H1 (cell line): Measurements from ENCODE around the gene DCAF4. TPM values are rescaled to one million over a fixed set of nuclear protein-coding genes. Genes with fewer than 3 reads are reported as not detected.

Experiments used
- CTCF ChIA-PET: fragments of 300-600 bp; sonication (Branson Sonifier 250); formaldehyde crosslinking; loops from one replicate; lab custom pipeline; 2021; ENCODE audit not compliant: partially characterized antibody; lab: Charles Lee
- POLR2A ChIA-PET: fragments of 300-600 bp; sonication (Branson Sonifier 250); formaldehyde crosslinking; loops from one replicate; lab custom pipeline; 2021; ENCODE audit warnings: inconsistent platforms; ENCODE audit not compliant: partially characterized antibody; lab: Charles Lee
- DNase-seq, 2 experiments: peaks; one replicate each; pipeline versions ENCODE4 v3.0.0 to v3.0.0-alpha.2; 2010 to 2022; ENCODE audit warnings: low spot score in 2 of 2, low read depth in 1 of 2, mixed read lengths in 1 of 2
- FAIRE-seq: peaks from 2 replicates; lab custom pipeline; 2011; peaks lifted over from hg19 to GRCh38; lab: Jason Lieb, UNC
- H2AFZ ChIP-seq: 2 replicates; pipeline ENCODE4 v1.8.1; 2012; ENCODE audit warnings: low read length, inconsistent platforms
- H2AK5ac ChIP-seq: 2 replicates; pipeline ENCODE4 v1.6.1; 2013; ENCODE audit warnings: low read depth, low read length
- H2BK120ac ChIP-seq: replicated peaks from 2 replicates; pipeline ENCODE3; 2013; ENCODE audit warnings: low read depth, low read length, inconsistent platforms
- H2BK12ac ChIP-seq: 2 replicates; pipeline ENCODE4 v1.6.1; 2013; ENCODE audit warnings: low read depth, low read length
- H2BK15ac ChIP-seq: 2 replicates; pipeline ENCODE4 v1.6.1; 2013; ENCODE audit warnings: low read length
- H2BK20ac ChIP-seq: 2 replicates; pipeline ENCODE4 v1.6.1; 2013; ENCODE audit warnings: low read length
- H2BK5ac ChIP-seq: 2 replicates; pipeline ENCODE4 v1.6.1; 2013; ENCODE audit warnings: low read depth, low read length
- H3K14ac ChIP-seq: 2 replicates; pipeline ENCODE4 v1.6.1; 2013; ENCODE audit warnings: inconsistent platforms; ENCODE audit not compliant: insufficient read length
- H3K18ac ChIP-seq: 2 replicates; pipeline ENCODE4 v1.6.1; 2013; ENCODE audit warnings: low read length; ENCODE audit errors: extremely low read depth
- H3K23ac ChIP-seq: 2 replicates; pipeline ENCODE4 v1.6.1; 2013; ENCODE audit warnings: inconsistent platforms; ENCODE audit not compliant: insufficient read length
- H3K23me2 ChIP-seq: 2 replicates; pipeline ENCODE4 v1.6.1; 2013; ENCODE audit warnings: low read depth, low read length
- H3K27ac ChIP-seq: 2 replicates; pipeline ENCODE4 v1.6.1; 2011; ENCODE audit warnings: low read depth, low read length, inconsistent platforms
- H3K27me3 ChIP-seq, 4 experiments: replicated peaks in 1 of 4; 1 replicate in 1 of 4; 2 replicates in 3 of 4; pipeline versions ENCODE4 v1.6.1 to v1.8.1; 2011 to 2013; ENCODE audit warnings: low read length in 3 of 4, mild to moderate bottlenecking in 3 of 4, inconsistent platforms in 2 of 4, mixed read lengths in 2 of 4, moderate library complexity in 1 of 4; ENCODE audit not compliant: control insufficient read depth in 3 of 4, insufficient read depth in 3 of 4; ENCODE audit errors: extremely low read depth in 1 of 4
- H3K36me3 ChIP-seq, 4 experiments: 2 replicates each; pipeline versions ENCODE4 v1.6.1 to v1.8.1; 2011 to 2013; ENCODE audit warnings: mild to moderate bottlenecking in 4 of 4, low read length in 3 of 4, moderate library complexity in 2 of 4, control low read depth in 1 of 4, inconsistent platforms in 1 of 4; ENCODE audit not compliant: insufficient read depth in 4 of 4, control insufficient read depth in 2 of 4
- H3K4ac ChIP-seq: replicated peaks from 2 replicates; pipeline ENCODE3; 2013; ENCODE audit warnings: low read length, low read depth, mixed read lengths, inconsistent platforms; ENCODE audit not compliant: insufficient read length
- H3K4me1 ChIP-seq, 4 experiments: replicated peaks in 1 of 4; 1 replicate in 1 of 4; 2 replicates in 3 of 4; pipeline versions ENCODE4 v1.6.1 to v1.8.1; 2011 to 2013; ENCODE audit warnings: low read length in 3 of 4, inconsistent platforms in 2 of 4, mixed read lengths in 1 of 4; ENCODE audit not compliant: insufficient read depth in 4 of 4, control insufficient read depth in 3 of 4
- H3K4me2 ChIP-seq, 2 experiments: 2 replicates each; pipeline versions ENCODE4 v1.6.1 to v1.8.1; 2011 to 2013; ENCODE audit warnings: low read depth in 2 of 2, low read length in 2 of 2, control low read depth in 1 of 2, inconsistent platforms in 1 of 2, mild to moderate bottlenecking in 1 of 2; ENCODE audit not compliant: insufficient read depth in 1 of 2
- H3K4me3 ChIP-seq, 4 experiments: fragments of 200-600, 300-600 bp in 1 of 4; sonication (generic), shearing (Covaris generic), sonication (Bioruptor Twin) in 1 of 4; 2 replicates each; pipeline versions ENCODE4 v1.5.1 to v1.8.1; 2011 to 2016; ENCODE audit warnings: low read length in 4 of 4, low read depth in 3 of 4, control low read depth in 2 of 4, inconsistent platforms in 2 of 4, mild to moderate bottlenecking in 2 of 4, mixed read lengths in 1 of 4, moderate library complexity in 1 of 4; ENCODE audit not compliant: insufficient read depth in 2 of 4; ENCODE audit errors: extremely low read depth in 1 of 4
- H3K56ac ChIP-seq: replicated peaks from 2 replicates; pipeline ENCODE3; 2013; ENCODE audit warnings: low read depth, mild to moderate bottlenecking, mixed read lengths, low read length, inconsistent platforms; ENCODE audit not compliant: insufficient read length
- H3K79me1 ChIP-seq: 2 replicates; pipeline ENCODE4 v1.6.1; 2013; ENCODE audit warnings: low read depth, low read length, control low read depth
- H3K79me2 ChIP-seq, 2 experiments: 2 replicates each; pipeline versions ENCODE4 v1.6.1 to v1.8.1; 2012 to 2013; ENCODE audit warnings: low read length in 2 of 2, mild to moderate bottlenecking in 2 of 2, inconsistent platforms in 1 of 2; ENCODE audit not compliant: insufficient read depth in 2 of 2, control insufficient read depth in 1 of 2
- H3K9ac ChIP-seq, 4 experiments: replicated peaks in 1 of 4; 1 replicate in 1 of 4; 2 replicates in 3 of 4; pipeline versions ENCODE4 v1.6.1 to v1.8.1; 2011 to 2013; ENCODE audit warnings: low read depth in 3 of 4, low read length in 3 of 4, control low read depth in 2 of 4, mild to moderate bottlenecking in 2 of 4, moderate library complexity in 2 of 4, inconsistent platforms in 1 of 4; ENCODE audit errors: extremely low read depth in 1 of 4
- H3K9me3 ChIP-seq, 2 experiments: 2 replicates each; pipeline versions ENCODE4 v1.6.1 to v1.8.1; 2012 to 2013; ENCODE audit warnings: mild to moderate bottlenecking in 2 of 2, moderate library complexity in 2 of 2, control low read depth in 1 of 2, inconsistent platforms in 1 of 2, low read depth in 1 of 2, low read length in 1 of 2, mixed read lengths in 1 of 2; ENCODE audit not compliant: insufficient read depth in 2 of 2
- H4K20me1 ChIP-seq, 2 experiments: replicated peaks in 1 of 2; 2 replicates each; pipeline versions ENCODE3 to v1.8.1; 2011 to 2013; ENCODE audit warnings: inconsistent platforms in 2 of 2, low read length in 2 of 2, mild to moderate bottlenecking in 1 of 2; ENCODE audit not compliant: insufficient read depth in 2 of 2, control insufficient read depth in 1 of 2
- H4K5ac ChIP-seq: 2 replicates; pipeline ENCODE4 v1.6.1; 2013; ENCODE audit warnings: low read length, low read depth, mixed read lengths, inconsistent platforms; ENCODE audit not compliant: insufficient read length
- H4K8ac ChIP-seq: 2 replicates; pipeline ENCODE4 v1.8.0; 2013; ENCODE audit warnings: mild to moderate bottlenecking, moderate library complexity, low read length, inconsistent platforms; ENCODE audit not compliant: insufficient read depth; ENCODE audit errors: extremely low read depth
- H4K91ac ChIP-seq: replicated peaks from 2 replicates; pipeline ENCODE3; 2013; ENCODE audit warnings: low read length, mixed read lengths, inconsistent platforms; ENCODE audit not compliant: insufficient read length
- E2F6 ChIP-seq: IDR thresholded peaks from 2 replicates; pipeline ENCODE4 v1.6.1; 2012; ENCODE audit warnings: inconsistent platforms
- GABPA ChIP-seq: IDR thresholded peaks from 2 replicates; pipeline ENCODE4 v1.6.1; 2011; ENCODE audit warnings: mild to moderate bottlenecking, low read length, moderate library complexity, borderline replicate concordance; ENCODE audit not compliant: insufficient read depth
- KDM4A ChIP-seq: IDR thresholded peaks from one replicate; pipeline ENCODE4 v1.7.1; 2012; ENCODE audit warnings: low read depth, mild to moderate bottlenecking, moderate library complexity, low read length, inconsistent platforms; ENCODE audit not compliant: severe bottlenecking
- NANOG ChIP-seq: IDR thresholded peaks from 2 replicates; pipeline ENCODE4 v1.6.1; 2011; ENCODE audit warnings: low read length, low read depth, mild to moderate bottlenecking, inconsistent platforms; ENCODE audit not compliant: insufficient read depth, poor library complexity, severe bottlenecking
- PHF8 ChIP-seq: fragments of 200-600 bp; sonication (generic); conservative IDR thresholded peaks from 2 replicates; pipeline ENCODE4 v1.7.1; 2012; ENCODE audit warnings: low read depth, mild to moderate bottlenecking, inconsistent platforms, low read length, moderate library complexity
- RNF2 ChIP-seq: fragments of 200-900, 300-1000 bp; sonication (generic); IDR thresholded peaks from 2 replicates; pipeline ENCODE4 v1.7.1; 2016; ENCODE audit warnings: borderline replicate concordance, low read depth, mild to moderate bottlenecking, antibody characterized with exemption, low read length; ENCODE audit not compliant: poor library complexity, severe bottlenecking; ENCODE audit errors: missing control alignments
- SIN3A ChIP-seq, 2 experiments: IDR thresholded peaks in 1 of 2; conservative IDR thresholded peaks in 1 of 2; 2 replicates each; pipeline ENCODE4 v1.6.1; 2011 to 2012; ENCODE audit warnings: low read length in 2 of 2, improper control_type of control experiment in 1 of 2, low read depth in 1 of 2, mild to moderate bottlenecking in 1 of 2
- TAF1 ChIP-seq: IDR thresholded peaks from 2 replicates; pipeline ENCODE4 v1.6.1; 2011; ENCODE audit warnings: mild to moderate bottlenecking, low read depth, low read length
- TAF7 ChIP-seq: optimal IDR thresholded peaks from 2 replicates; pipeline ENCODE3; 2011; ENCODE audit warnings: low read depth, mild to moderate bottlenecking, inconsistent platforms, low read length, moderate library complexity, borderline replicate concordance
- TBP ChIP-seq: IDR thresholded peaks from 2 replicates; pipeline ENCODE4 v1.6.1; 2011; ENCODE audit warnings: low read depth, low read length, improper control_type of control experiment
- TCF12 ChIP-seq: IDR thresholded peaks from 2 replicates; pipeline ENCODE4 v1.6.1; 2011; ENCODE audit warnings: low read depth, mild to moderate bottlenecking, low read length
- WGBS, 2 experiments: shearing (Covaris generic) in 1 of 2; methylation state at CpG; one replicate each; pipeline versions ENCODE4 v1.1.6 to v1.1.7; 2013 to 2015; ENCODE audit warnings: low lambda C conversion rate in 2 of 2, mixed read lengths in 2 of 2, inconsistent platforms in 1 of 2, low coverage in 1 of 2, missing lambda C conversion rate in 1 of 2; ENCODE audit not compliant: insufficient replicate concordance in 2 of 2, insufficient coverage in 1 of 2, insufficient read length in 1 of 2; ENCODE audit errors: extremely low coverage in 1 of 2, missing lambda C conversion rate in 1 of 2; 5-methylcytosine and 5-hydroxymethylcytosine counted together
- polyA plus RNA-seq, 7 experiments: library from polyadenylated mRNA; depleted of rRNA in 3 of 7; stranded (reverse) in 5 of 7; unstranded in 2 of 7; fragments of >200 nt in 5 of 7; fragments of 200-250 nt in 2 of 7; gene quantifications; 1 replicate in 5 of 7; 2 replicates in 1 of 7; 4 replicates in 1 of 7; pipeline versions ENCODE4 v1.2.1 to v1.2.3, GENCODE V29; 2011 to 2013; ENCODE audit warnings: missing spikeins in 2 of 7, mixed read lengths in 2 of 7
- total RNA-seq: library from RNA; stranded (reverse); fragmentation: NEBNext Ultra II Directional; extraction: Animal tissue kit (Norgen Biotek cat#: 25700); gene quantifications from 2 replicates; pipeline ENCODE4 v1.2.1, GENCODE V29; 2021

The DCAF4 gene
- total and polyA plus RNA-seq, 2 of the 8 experiments (the other 6 are each of a cell fraction or from before 2014, with no cell fraction given), result 17.0 to 21.1 TPM

- no peaks in the 10 kb centered on the region for H3K27me3 ChIP-seq
- no peak overlapping the region for H3K23ac ChIP-seq
- no peak overlapping the region for H4K5ac ChIP-seq
- DNase-seq, result no peak
- H3K4me2 ChIP-seq, result no peak overlapping the region
- no peak overlapping the region for H2BK20ac ChIP-seq
- no peak overlapping the region for H3K4ac ChIP-seq
- peaks cover 0 to 14% (median 1%) of the 10 kb centered on the region in 4 experiments; a peak in 3 of 8 replicates for H3K36me3 ChIP-seq
- CTCF ChIA-PET, result interaction anchor here (0.7 to 1.2 kb wide), 3 partner anchors 14 to 582 kb away, joined by 3 to 4 read pairs (median 3); no protein-coding TSS in a partner anchor
- H3K79me1 ChIP-seq, result no peaks in the 10 kb centered on the region; the same call in 1 of the 2 replicates
- no peak overlapping the region for H2BK12ac ChIP-seq
- H3K9me3 ChIP-seq, result no peaks in the 10 kb centered on the region
- H2BK5ac ChIP-seq, result no peak overlapping the region
- no peak overlapping the region for H4K91ac ChIP-seq
- no peaks in the 10 kb centered on the region for H3K23me2 ChIP-seq
- no peaks in the 10 kb centered on the region for H3K79me2 ChIP-seq
- H4K8ac ChIP-seq, result no peak overlapping the region
- H3K14ac ChIP-seq, result no peak overlapping the region
- peak overlapping the region; percentile 39; the same call in 1 of the 2 replicates for H2AK5ac ChIP-seq
- H3K9ac ChIP-seq, result no peak overlapping the region
- H3K18ac ChIP-seq, result no peak overlapping the region
- H2BK120ac ChIP-seq, result no peak overlapping the region
- WGBS, 2 experiments, result 80% methylated on average over 3 of the region's 3 CpGs; no CpG with 5 or more reads in 1 of the 2 experiments
- peaks cover 0 to 2% of the 10 kb centered on the region in 2 experiments for H4K20me1 ChIP-seq
- H3K4me3 ChIP-seq, result no peak overlapping the region
- peaks cover 2 to 11% (median 3%) of the 10 kb centered on the region in 4 experiments; a peak in 6 of 7 replicates for H3K4me1 ChIP-seq
- H3K27ac ChIP-seq, result no peak overlapping the region
- no peak for FAIRE-seq
- POLR2A ChIA-PET, result interaction anchor here (0.6 to 1.5 kb wide), 3 partner anchors 16 to 488 kb away, joined by 3 to 5 read pairs (median 4); no protein-coding TSS in a partner anchor
- H2BK15ac ChIP-seq, result no peak overlapping the region
- H3K56ac ChIP-seq, result no peak overlapping the region
- no peak overlapping the region for H2AFZ ChIP-seq
- TF ChIP-seq TCF12 (no peak), TAF1 (no peak), KDM4A (no peak), NANOG (no peak), SIN3A (conservative IDR thresholded peaks at IDR 0.05 in 1 of 2, IDR thresholded peaks at IDR 0.05 in 1 of 2; ENCODE audit: low read depth in 1 of 2, low read length in 2 of 2) (no peak), RNF2 (no peak), TAF7 (no peak), TBP (no peak), PHF8 (no peak), E2F6 (no peak), GABPA (no peak)
These were observed 56.0 kb downstream of the DCAF4 start for GRCh38 chr14:72982146-72982708.
